ENCODE measurements around the gene ATP8B3. TPM values are rescaled to one million over a fixed set of nuclear protein-coding genes. Genes with fewer than 3 reads are reported as not detected.
"Not testable (repeated sequence)": the region's sequence is repeated elsewhere in the genome, so short reads cannot be mapped to it uniquely, and the experiment has no call there.

The ATP8B3 gene
- total RNA-seq, 4 donors from 2014 or later = 0.30 to 1.2 (median 0.66) TPM

GRCh38 chr19:1762243-1763117 is 49.6 kb downstream of the ATP8B3 start:
- WGBS, 2 donors = 2 to 4% methylated on average over 23 to 37 of the region's 56 CpGs
- intact Hi-C loops (cut with DNase I; ENCODE audit: low total_unique reads) = no loop called here
- TF ChIP-seq POLR2A (IDR thresholded peaks at IDR 0.05) (no peak), CTCF (IDR thresholded peaks at IDR 0.05) (no peak)
- DNase-seq (ENCODE audit: low spot score in 2 of 2) = no peak
- no peak overlapping the region for H3K4me3 ChIP-seq (ENCODE audit: low read depth, poor library complexity, severe bottlenecking)

DNA sequence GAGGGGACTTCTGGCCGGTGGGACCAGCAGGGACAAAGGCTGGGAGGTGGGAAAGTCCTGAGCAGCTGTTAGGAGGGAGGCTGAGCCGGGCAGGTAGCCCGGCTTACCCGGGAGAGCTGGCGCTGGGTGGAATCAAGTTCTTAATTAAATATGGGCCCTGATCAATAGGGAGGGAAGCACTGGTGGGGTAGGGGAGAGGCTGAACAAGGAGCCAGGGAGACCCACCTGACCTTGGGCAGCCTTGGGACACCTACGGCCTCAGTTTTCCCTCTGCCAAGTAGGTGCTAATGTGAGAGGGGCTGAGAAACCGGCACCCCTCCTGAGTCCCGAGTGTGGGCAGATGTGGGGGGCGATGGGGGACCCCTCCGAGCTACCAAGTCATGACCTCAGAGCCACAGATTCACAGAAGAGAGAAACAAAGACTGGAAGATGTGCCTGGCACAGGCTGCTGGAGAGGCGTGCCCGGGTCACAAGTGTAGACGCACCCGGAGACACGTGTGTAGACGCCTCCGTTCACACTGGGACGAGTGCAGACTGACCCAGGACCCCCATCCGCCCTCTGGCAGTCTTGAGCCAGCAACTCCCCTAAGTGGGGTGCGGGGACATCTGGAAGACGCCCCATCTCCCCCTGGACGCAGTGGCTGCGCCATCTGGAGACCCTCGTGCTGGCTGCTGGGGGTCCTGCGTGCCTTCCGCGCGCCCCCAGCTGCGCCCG is 50.4 kb downstream of the ATP8B3 start:
- H3K4me3 ChIP-seq (ENCODE audit: low read depth, poor library complexity, severe bottlenecking) = no peak overlapping the region
- WGBS, 2 donors = 3 to 4% methylated on average over 28 to 30 of the region's 30 CpGs
- no peak for DNase-seq (ENCODE audit: low spot score in 2 of 2)
- intact Hi-C loops (cut with DNase I; ENCODE audit: low total_unique reads) = no loop called here
- TF ChIP-seq CTCF (IDR thresholded peaks at IDR 0.05) (no peak), POLR2A (IDR thresholded peaks at IDR 0.05) (no peak)

- DNase-seq (ENCODE audit: low spot score in 2 of 2); intact Hi-C loops (cut with DNase I; ENCODE audit: low total_unique reads); H3K4me3 ChIP-seq (ENCODE audit: low read depth, poor library complexity, severe bottlenecking): not testable (repeated sequence)
- 12 to 13% methylated on average over 15 of the region's 15 CpGs for WGBS, 2 donors
Observed at GRCh38 chr19:1760786-1761527, 51.1 kb downstream of the ATP8B3 start.

DNA sequence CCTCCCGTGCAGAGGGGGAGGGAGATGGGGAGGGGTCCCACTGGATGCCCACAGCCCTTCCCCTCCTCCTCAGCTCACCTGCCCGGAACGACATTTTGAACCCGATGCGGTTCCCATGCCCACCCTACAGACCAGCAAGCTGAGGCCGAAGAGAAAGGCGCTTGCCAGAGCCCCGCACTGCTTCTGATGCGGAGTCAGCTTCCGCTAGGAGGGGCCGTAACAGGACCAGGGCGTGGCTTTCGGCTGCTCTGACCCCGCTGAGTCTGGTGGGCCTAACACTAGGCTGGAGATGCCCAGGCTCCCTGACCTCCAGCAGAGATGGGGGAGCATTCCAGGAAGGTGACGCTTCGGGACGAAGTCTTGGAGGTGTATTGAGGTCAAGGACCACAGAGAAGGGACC is 52.1 kb downstream of the ATP8B3 start:
- H3K4me3 ChIP-seq (ENCODE audit: low read depth, poor library complexity, severe bottlenecking) = no peak overlapping the region
- no peak for TF ChIP-seq CTCF (IDR thresholded peaks at IDR 0.05)
- no peak for TF ChIP-seq POLR2A (IDR thresholded peaks at IDR 0.05)
- no peak for DNase-seq (ENCODE audit: low spot score in 2 of 2)
- intact Hi-C loops (cut with DNase I; ENCODE audit: low total_unique reads) = no loop called here
- WGBS, 2 donors = 5 to 7% methylated on average over 12 to 14 of the region's 17 CpGs

DNA sequence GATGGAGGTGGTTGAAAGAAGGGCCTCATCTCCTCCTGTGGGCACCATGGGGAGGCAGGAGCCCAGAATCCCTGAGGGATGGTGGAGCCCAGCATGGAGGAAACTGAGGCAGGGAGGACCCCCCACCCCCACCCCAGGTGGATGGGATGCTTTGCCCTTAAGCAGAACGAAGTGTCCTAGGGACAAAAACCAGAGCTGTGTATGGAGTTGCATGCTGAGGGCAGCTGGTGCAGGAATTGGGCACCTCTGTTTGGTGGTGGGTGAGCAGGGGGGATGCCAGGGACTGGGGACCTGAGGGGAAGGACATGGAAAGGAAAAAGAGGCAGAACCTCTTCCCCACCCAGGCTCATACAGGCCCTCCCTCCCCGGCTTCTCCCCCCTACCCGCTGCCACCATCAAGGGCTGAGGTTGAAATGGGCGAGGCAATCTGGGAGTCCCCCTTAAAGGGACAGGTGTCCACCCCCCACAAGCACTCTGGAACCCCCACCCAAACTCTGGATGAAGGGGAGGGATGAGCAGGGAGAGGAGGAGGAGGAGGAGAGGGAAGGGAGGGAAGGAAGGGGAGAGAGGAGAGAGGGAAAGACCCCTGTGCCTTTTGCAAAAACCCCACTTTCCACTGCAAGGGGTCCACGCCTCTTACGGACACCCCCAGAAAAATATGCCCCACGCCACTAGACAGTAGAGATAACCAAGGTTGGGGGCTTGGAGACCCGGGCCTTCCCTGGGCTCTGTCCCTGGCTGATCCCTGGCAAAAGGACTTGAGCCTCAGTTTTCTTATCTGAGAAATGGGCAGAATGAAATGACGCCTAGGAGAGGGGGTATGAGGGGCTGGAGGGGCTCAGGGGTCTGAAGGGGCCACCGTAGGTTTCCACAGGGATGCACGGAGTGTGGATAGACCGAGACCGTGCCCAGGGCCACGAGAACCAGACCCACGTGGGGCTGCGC is 52.8 kb downstream of the ATP8B3 start:
- intact Hi-C loops (cut with DNase I; ENCODE audit: low total_unique reads) = no loop called here
- WGBS, 2 donors = 19% methylated on average over 16 of the region's 16 CpGs
- no peak for TF ChIP-seq CTCF (IDR thresholded peaks at IDR 0.05)
- no peak for TF ChIP-seq POLR2A (IDR thresholded peaks at IDR 0.05)
- H3K4me3 ChIP-seq (ENCODE audit: low read depth, poor library complexity, severe bottlenecking) = no peak overlapping the region
- no peak for DNase-seq (ENCODE audit: low spot score in 2 of 2)
